ENCODE data around the gene MMP24.

The MMP24 gene

GRCh38 chr20:35240083-35240810 lies 13.8 kb downstream of the MMP24 start:
- no CpG with 5 or more reads among the region's 5 CpGs for WGBS (ENCODE audit: extremely low coverage, insufficient coverage, insufficient read length)
- H3K9ac ChIP-seq (ENCODE audit: low read length), result no peak overlapping the region
- H4K91ac ChIP-seq (ENCODE audit: low read depth, low read length), result no peak overlapping the region
- H4K12ac ChIP-seq (ENCODE audit: low read depth, low read length), result no peak overlapping the region
- H2BK120ac ChIP-seq (ENCODE audit: insufficient read depth, low read length, poor library complexity), result no peak overlapping the region
- no peak for DNase-seq
- H2AK5ac ChIP-seq (ENCODE audit: low read length), result no peak overlapping the region
- no peak overlapping the region for H2AFZ ChIP-seq (ENCODE audit: insufficient read depth, low read length, poor library complexity)
- no peak overlapping the region for H3K14ac ChIP-seq (ENCODE audit: low read length)
- no peak overlapping the region for H2BK12ac ChIP-seq (ENCODE audit: low read length)
- H2BK5ac ChIP-seq (ENCODE audit: low read depth, low read length, poor library complexity), result no peak overlapping the region
- H3K36me3 ChIP-seq (ENCODE audit: control insufficient read depth in 1 of 2, insufficient read depth in 2 of 2, low read length in 2 of 2), result no peaks in the 10 kb centered on the region
- no peak overlapping the region for H3K4ac ChIP-seq (ENCODE audit: low read depth, low read length)
- H3K23ac ChIP-seq (ENCODE audit: low read length), result no peak overlapping the region
- H3K79me1 ChIP-seq (ENCODE audit: low read length), result no peaks in the 10 kb centered on the region
- no peaks in the 10 kb centered on the region for H3K27me3 ChIP-seq (ENCODE audit: insufficient read depth, low read length)
- H3K27ac ChIP-seq (ENCODE audit: low read depth, low read length), result no peak overlapping the region
- no peak overlapping the region for H3K18ac ChIP-seq (ENCODE audit: low read length)
- peaks cover 1% of the 10 kb centered on the region for H3K9me3 ChIP-seq (ENCODE audit: insufficient read depth, low read depth, low read length)
- H3K4me1 ChIP-seq (ENCODE audit: control insufficient read depth in 1 of 2, insufficient read depth in 2 of 2, low read length in 2 of 2), result peaks cover 12 to 13% of the 10 kb centered on the region in 2 experiments
- H3K4me2 ChIP-seq (ENCODE audit: low read length), result no peak overlapping the region
- H4K8ac ChIP-seq (ENCODE audit: low read depth, low read length), result no peak overlapping the region
- no peak overlapping the region for H3K4me3 ChIP-seq (ENCODE audit: low read depth, low read length)
- H3K79me2 ChIP-seq (ENCODE audit: control insufficient read depth, insufficient read depth, low read length, poor library complexity), result no peaks in the 10 kb centered on the region

GRCh38 chr20:35240811-35241293 lies 14.4 kb downstream of the MMP24 start:
- no peaks in the 10 kb centered on the region for H3K79me2 ChIP-seq (ENCODE audit: control insufficient read depth, insufficient read depth, low read length, poor library complexity)
- H3K4me1 ChIP-seq (ENCODE audit: control insufficient read depth in 1 of 2, insufficient read depth in 2 of 2, low read length in 2 of 2), result peaks cover 12 to 13% of the 10 kb centered on the region in 2 experiments
- no peak overlapping the region for H3K23ac ChIP-seq (ENCODE audit: low read length)
- H3K9me3 ChIP-seq (ENCODE audit: insufficient read depth, low read depth, low read length), result peaks cover 1% of the 10 kb centered on the region
- H2BK12ac ChIP-seq (ENCODE audit: low read length), result no peak overlapping the region
- no peak overlapping the region for H2AK5ac ChIP-seq (ENCODE audit: low read length)
- no peaks in the 10 kb centered on the region for H3K79me1 ChIP-seq (ENCODE audit: low read length)
- WGBS (ENCODE audit: extremely low coverage, insufficient coverage, insufficient read length), result no CpG with 5 or more reads among the region's 2 CpGs
- H4K8ac ChIP-seq (ENCODE audit: low read depth, low read length), result no peak overlapping the region
- DNase-seq, result peak in 1 of 2 donors; percentile 16
- no peak overlapping the region for H4K12ac ChIP-seq (ENCODE audit: low read depth, low read length)
- no peak overlapping the region for H3K4me3 ChIP-seq (ENCODE audit: low read depth, low read length)
- no peak overlapping the region for H2BK5ac ChIP-seq (ENCODE audit: low read depth, low read length, poor library complexity)
- no peak overlapping the region for H3K9ac ChIP-seq (ENCODE audit: low read length)
- no peak overlapping the region for H2AFZ ChIP-seq (ENCODE audit: insufficient read depth, low read length, poor library complexity)
- H4K91ac ChIP-seq (ENCODE audit: low read depth, low read length), result no peak overlapping the region
- H3K27ac ChIP-seq (ENCODE audit: low read depth, low read length), result no peak overlapping the region
- H3K14ac ChIP-seq (ENCODE audit: low read length), result no peak overlapping the region
- no peak overlapping the region for H3K4me2 ChIP-seq (ENCODE audit: low read length)
- no peaks in the 10 kb centered on the region for H3K36me3 ChIP-seq (ENCODE audit: control insufficient read depth in 1 of 2, insufficient read depth in 2 of 2, low read length in 2 of 2)
- H3K4ac ChIP-seq (ENCODE audit: low read depth, low read length), result no peak overlapping the region
- H3K18ac ChIP-seq (ENCODE audit: low read length), result no peak overlapping the region
- H3K27me3 ChIP-seq (ENCODE audit: insufficient read depth, low read length), result no peaks in the 10 kb centered on the region
- H2BK120ac ChIP-seq (ENCODE audit: insufficient read depth, low read length, poor library complexity), result no peak overlapping the region

- no peaks in the 10 kb centered on the region for H3K27me3 ChIP-seq (ENCODE audit: insufficient read depth, low read length)
- H3K79me2 ChIP-seq (ENCODE audit: control insufficient read depth, insufficient read depth, low read length, poor library complexity), result no peaks in the 10 kb centered on the region
- no peak overlapping the region for H3K18ac ChIP-seq (ENCODE audit: low read length)
- H2BK120ac ChIP-seq (ENCODE audit: insufficient read depth, low read length, poor library complexity), result no peak overlapping the region
- H3K4me3 ChIP-seq (ENCODE audit: low read depth, low read length), result no peak overlapping the region
- WGBS (ENCODE audit: extremely low coverage, insufficient coverage, insufficient read length), result no CpG with 5 or more reads among the region's 2 CpGs
- no peak overlapping the region for H3K14ac ChIP-seq (ENCODE audit: low read length)
- H2BK5ac ChIP-seq (ENCODE audit: low read depth, low read length, poor library complexity), result no peak overlapping the region
- H4K8ac ChIP-seq (ENCODE audit: low read depth, low read length), result no peak overlapping the region
- no peak overlapping the region for H2BK12ac ChIP-seq (ENCODE audit: low read length)
- H3K9me3 ChIP-seq (ENCODE audit: insufficient read depth, low read depth, low read length), result no peaks in the 10 kb centered on the region
- no peak overlapping the region for H4K12ac ChIP-seq (ENCODE audit: low read depth, low read length)
- H3K9ac ChIP-seq (ENCODE audit: low read length), result no peak overlapping the region
- H3K27ac ChIP-seq (ENCODE audit: low read depth, low read length), result no peak overlapping the region
- peaks cover 12 to 13% of the 10 kb centered on the region in 2 experiments for H3K4me1 ChIP-seq (ENCODE audit: control insufficient read depth in 1 of 2, insufficient read depth in 2 of 2, low read length in 2 of 2)
- DNase-seq, result no peak
- H3K23ac ChIP-seq (ENCODE audit: low read length), result no peak overlapping the region
- H3K4ac ChIP-seq (ENCODE audit: low read depth, low read length), result no peak overlapping the region
- no peak overlapping the region for H2AFZ ChIP-seq (ENCODE audit: insufficient read depth, low read length, poor library complexity)
- H4K91ac ChIP-seq (ENCODE audit: low read depth, low read length), result no peak overlapping the region
- H3K36me3 ChIP-seq (ENCODE audit: control insufficient read depth in 1 of 2, insufficient read depth in 2 of 2, low read length in 2 of 2), result no peaks in the 10 kb centered on the region
- H3K4me2 ChIP-seq (ENCODE audit: low read length), result no peak overlapping the region
- H3K79me1 ChIP-seq (ENCODE audit: low read length), result no peaks in the 10 kb centered on the region
- H2AK5ac ChIP-seq (ENCODE audit: low read length), result no peak overlapping the region
Measured at GRCh38 chr20:35243317-35243716, 16.8 kb downstream of the MMP24 start.

- Histone ChIP-seq H3K79me1 (ENCODE audit: low read length) (no peaks in the 10 kb centered on the region), H3K79me2 (ENCODE audit: control insufficient read depth, insufficient read depth, low read length, poor library complexity) (no peaks in the 10 kb centered on the region), H2AK5ac (ENCODE audit: low read length) (no peak overlapping the region), H3K4ac (ENCODE audit: low read depth, low read length) (no peak overlapping the region), H3K4me3 (ENCODE audit: low read depth, low read length) (no peak overlapping the region), H4K91ac (ENCODE audit: low read depth, low read length) (no peak overlapping the region), H2BK120ac (ENCODE audit: insufficient read depth, low read length, poor library complexity) (no peak overlapping the region), H3K4me1 (ENCODE audit: control insufficient read depth in 1 of 2, insufficient read depth in 2 of 2, low read length in 2 of 2) (peaks cover 12 to 17% of the 10 kb centered on the region in 2 experiments), H3K9me3 (ENCODE audit: insufficient read depth, low read depth, low read length) (no peaks in the 10 kb centered on the region), H3K27me3 (ENCODE audit: insufficient read depth, low read length) (no peaks in the 10 kb centered on the region), H3K18ac (ENCODE audit: low read length) (no peak overlapping the region), H3K23ac (ENCODE audit: low read length) (no peak overlapping the region), H4K8ac (ENCODE audit: low read depth, low read length) (no peak overlapping the region), H2BK12ac (ENCODE audit: low read length) (no peak overlapping the region), H2BK5ac (ENCODE audit: low read depth, low read length, poor library complexity) (no peak overlapping the region), H3K4me2 (ENCODE audit: low read length) (no peak overlapping the region), H3K14ac (ENCODE audit: low read length) (no peak overlapping the region), H4K12ac (ENCODE audit: low read depth, low read length) (no peak overlapping the region), H3K36me3 (ENCODE audit: control insufficient read depth in 1 of 2, insufficient read depth in 2 of 2, low read length in 2 of 2) (no peaks in the 10 kb centered on the region), H3K27ac (ENCODE audit: low read depth, low read length) (no peak overlapping the region), H2AFZ (ENCODE audit: insufficient read depth, low read length, poor library complexity) (no peak overlapping the region), H3K9ac (ENCODE audit: low read length) (no peak overlapping the region)
- no peak for DNase-seq
- WGBS (ENCODE audit: extremely low coverage, insufficient coverage, insufficient read length), result no CpG with 5 or more reads among the region's 2 CpGs
Measured at GRCh38 chr20:35243986-35244385, 17.5 kb downstream of the MMP24 start.
